IMR-90 (cell line): Measurements from ENCODE around the gene ZNF609. TPM values are rescaled to one million over a fixed set of nuclear protein-coding genes. Genes with fewer than 3 reads are reported as not detected.

ENCODE experiments used
- ATAC-seq: fragments of 200-7000 bp; cut with Tn5 transposase; 2 replicates; pipeline ENCODE4 v1.9.1; 2020; ENCODE audit warnings: low read depth, mild to moderate bottlenecking, moderate library complexity
- BruUV-seq: library from RNA; stranded (reverse); fragments of 400-500 nt; replicated peaks from 2 replicates; lab custom pipeline; 2021; lab: Mats Ljungman, UMichigan
- CTCF ChIA-PET: fragments of 300-600 bp; formaldehyde crosslinking; extraction: SDS; loops from one replicate; lab custom pipeline; 2021; ENCODE audit warnings: antibody characterized with exemption; lab: Yijun Ruan, JAX
- POLR2A ChIA-PET: fragments of 300-600 bp; sonication (Branson Sonifier 250); formaldehyde crosslinking; loops from one replicate; lab custom pipeline; 2022; ENCODE audit warnings: antibody characterized with exemption; ENCODE audit not compliant: unreplicated experiment; lab: Charles Lee
- DNase-seq: peaks from one replicate; pipeline ENCODE4 v3.0.0; 2013
- H2AFZ ChIP-seq: replicated peaks from 2 replicates; pipeline ENCODE3; 2013; ENCODE audit warnings: low read length, mild to moderate bottlenecking; ENCODE audit not compliant: poor library complexity
- H2AK5ac ChIP-seq: 2 replicates; pipeline ENCODE4 v1.6.1; 2013; ENCODE audit warnings: low read depth, low read length, inconsistent platforms
- H2AK9ac ChIP-seq: replicated peaks from 2 replicates; pipeline ENCODE3; 2013; ENCODE audit warnings: mild to moderate bottlenecking, low read depth, low read length, moderate library complexity; ENCODE audit not compliant: poor library complexity
- H2BK120ac ChIP-seq: 2 replicates; pipeline ENCODE4 v1.6.1; 2013; ENCODE audit warnings: low read depth, low read length, inconsistent platforms
- H2BK15ac ChIP-seq: 3 replicates; pipeline ENCODE4 v1.6.1; 2013; ENCODE audit warnings: low read depth, low read length, inconsistent platforms
- H2BK20ac ChIP-seq: 2 replicates; pipeline ENCODE4 v1.6.1; 2013; ENCODE audit warnings: low read depth, mild to moderate bottlenecking, inconsistent platforms, low read length, moderate library complexity
- H2BK5ac ChIP-seq: 2 replicates; pipeline ENCODE4 v1.6.1; 2013; ENCODE audit warnings: mild to moderate bottlenecking, low read depth, low read length, inconsistent platforms; ENCODE audit not compliant: poor library complexity, severe bottlenecking
- H3K14ac ChIP-seq: replicated peaks from 2 replicates; pipeline ENCODE4 v1.6.1; 2013; ENCODE audit warnings: low read depth, low read length, inconsistent platforms
- H3K18ac ChIP-seq: 2 replicates; pipeline ENCODE4 v1.6.1; 2013; ENCODE audit warnings: low read depth, low read length, control low read depth
- H3K23ac ChIP-seq: 2 replicates; pipeline ENCODE4 v1.6.1; 2013; ENCODE audit warnings: low read depth, low read length, inconsistent platforms
- H3K27ac ChIP-seq: 2 replicates; pipeline ENCODE4 v1.5.1; 2013; ENCODE audit warnings: mild to moderate bottlenecking, control low read depth, low read length; ENCODE audit not compliant: insufficient read depth
- H3K27me3 ChIP-seq: 2 replicates; pipeline ENCODE4 v1.6.1; 2013; ENCODE audit warnings: low read length; ENCODE audit not compliant: control insufficient read depth, insufficient read depth
- H3K36me3 ChIP-seq: 2 replicates; pipeline ENCODE4 v1.6.1; 2013; ENCODE audit warnings: low read length, mixed read lengths; ENCODE audit not compliant: control insufficient read depth, insufficient read depth
- H3K4ac ChIP-seq: 2 replicates; pipeline ENCODE4 v1.6.1; 2013; ENCODE audit warnings: low read depth, low read length, inconsistent platforms
- H3K4me1 ChIP-seq: 2 replicates; pipeline ENCODE4 v1.6.1; 2013; ENCODE audit warnings: low read length, mixed read lengths; ENCODE audit not compliant: control insufficient read depth, insufficient read depth
- H3K4me2 ChIP-seq: 2 replicates; pipeline ENCODE4 v1.6.1; 2013; ENCODE audit warnings: low read depth, mild to moderate bottlenecking, control low read depth, low read length, moderate library complexity
- H3K4me3 ChIP-seq: 2 replicates; pipeline ENCODE4 v1.5.1; 2013; ENCODE audit warnings: low read depth, mild to moderate bottlenecking, control low read depth, low read length, moderate library complexity; ENCODE audit not compliant: insufficient read depth
- H3K56ac ChIP-seq: 2 replicates; pipeline ENCODE4 v1.6.1; 2013; ENCODE audit warnings: low read length, inconsistent platforms; ENCODE audit not compliant: insufficient read depth; ENCODE audit errors: extremely low read depth
- H3K79me1 ChIP-seq, 2 experiments: 2 replicates each; pipeline ENCODE4 v1.6.1; 2013; ENCODE audit warnings: low read length in 2 of 2, inconsistent platforms in 1 of 2, low read depth in 1 of 2
- H3K9ac ChIP-seq: 2 replicates; pipeline ENCODE4 v1.6.1; 2013; ENCODE audit warnings: low read depth, low read length, control low read depth
- H3K9me1 ChIP-seq: 2 replicates; pipeline ENCODE4 v1.6.1; 2013; ENCODE audit warnings: low read length, inconsistent platforms; ENCODE audit not compliant: insufficient read depth
- H3K9me3 ChIP-seq: 2 replicates; pipeline ENCODE4 v1.6.1; 2013; ENCODE audit warnings: low read length; ENCODE audit not compliant: control insufficient read depth, insufficient read depth
- H4K20me1 ChIP-seq: 2 replicates; pipeline ENCODE4 v1.6.1; 2013; ENCODE audit warnings: low read length, inconsistent platforms; ENCODE audit not compliant: insufficient read depth
- H4K5ac ChIP-seq: 2 replicates; pipeline ENCODE4 v1.6.1; 2013; ENCODE audit warnings: mild to moderate bottlenecking, low read depth, low read length, control low read depth
- H4K8ac ChIP-seq, 2 experiments: 2 replicates each; pipeline ENCODE4 v1.6.1; 2013; ENCODE audit warnings: low read depth in 2 of 2, low read length in 2 of 2, control low read depth in 1 of 2, inconsistent platforms in 1 of 2
- H4K91ac ChIP-seq: 2 replicates; pipeline ENCODE4 v1.6.1; 2013; ENCODE audit warnings: low read depth, low read length, inconsistent platforms; ENCODE audit not compliant: insufficient read depth
- CEBPB ChIP-seq: IDR thresholded peaks from 2 replicates; pipeline ENCODE4 v1.6.1; 2012; ENCODE audit warnings: low read depth, low read length, improper control_type of control experiment
- CHD1 ChIP-seq: IDR thresholded peaks from 2 replicates; pipeline ENCODE4 v1.6.1; 2012; ENCODE audit warnings: low read depth, low read length, improper control_type of control experiment
- FOS ChIP-seq: fragments of 150-350 bp; IDR thresholded peaks from 2 replicates; pipeline ENCODE4 v1.6.1; 2016; ENCODE audit warnings: low read depth, low read length
- MXI1 ChIP-seq: IDR thresholded peaks from 2 replicates; pipeline ENCODE4 v1.6.1; 2012; ENCODE audit warnings: low read depth, mild to moderate bottlenecking, low read length, moderate library complexity, borderline replicate concordance
- NFE2L2 ChIP-seq: fragments of 150-350 bp; IDR thresholded peaks from 2 replicates; pipeline ENCODE4 v1.6.1; 2016; ENCODE audit warnings: low read depth, mild to moderate bottlenecking, low read length
- POLR2A ChIP-seq: IDR thresholded peaks from 2 replicates; pipeline ENCODE4 v1.6.1; 2012; ENCODE audit warnings: mild to moderate bottlenecking, low read depth, low read length
- RAD21 ChIP-seq: IDR thresholded peaks from 2 replicates; pipeline ENCODE4 v1.6.1; 2012; ENCODE audit warnings: low read length, improper control_type of control experiment
- RFX5 ChIP-seq: IDR thresholded peaks from 2 replicates; pipeline ENCODE4 v1.8.0; 2012; ENCODE audit warnings: low read depth, mild to moderate bottlenecking, low read length, moderate library complexity
- SMC3 ChIP-seq: fragments of 150-350 bp; IDR thresholded peaks from 2 replicates; pipeline ENCODE4 v1.6.1; 2016; ENCODE audit warnings: low read depth, mild to moderate bottlenecking, antibody characterized with exemption, low read length, moderate library complexity
- USF2 ChIP-seq: fragments of 150-350 bp; IDR thresholded peaks from 2 replicates; pipeline ENCODE4 v1.6.1; 2017; ENCODE audit warnings: mild to moderate bottlenecking, antibody characterized with exemption, low read length, low read depth
- WGBS, 2 experiments: methylation state at CpG; one replicate each; pipeline versions ENCODE4 v1.1.5 to v1.1.7; 2013; ENCODE audit warnings: missing lambda C conversion rate in 2 of 2; ENCODE audit not compliant: insufficient read length in 1 of 2; ENCODE audit errors: extremely low coverage in 2 of 2; 5-methylcytosine and 5-hydroxymethylcytosine counted together
- dilution Hi-C: fragments of 300-500 bp; cut with HindIII; formaldehyde crosslinking; loops from one replicate; pipeline ENCODE4 v1.14.3; 2018; ENCODE audit warnings: low sequenced_read_pairs; ENCODE audit not compliant: unreplicated experiment
- in situ Hi-C: fragments of 300-500 bp; cut with MboI; formaldehyde crosslinking; loops from 3 replicates; pipeline ENCODE4 v1.14.3; 2019; ENCODE audit warnings: low sequenced_read_pairs, inconsistent platforms, mixed read lengths
- intact Hi-C: fragments of 100-400 bp; cut with micrococcal nuclease; formaldehyde crosslinking; loops from 2 replicates; pipeline ENCODE4 v1.10.0; 2022
- polyA plus RNA-seq, 3 experiments: library from polyadenylated mRNA; depleted of rRNA; stranded (reverse); fragments of >200 nt; gene quantifications; 2 replicates each; pipeline ENCODE4 v1.2.3, GENCODE V29; 2012; ENCODE audit warnings: low replicate concordance in 1 of 3
- total RNA-seq: library from RNA; depleted of rRNA; stranded (reverse); fragments of >200 nt; gene quantifications from 2 replicates; pipeline ENCODE4 v1.2.3, GENCODE V29; 2012

The ZNF609 gene
- total and polyA plus RNA-seq, 2 of the 4 experiments (the other 2 are of a cell fraction), result 10.4 to 12.5 TPM

GRCh38 chr15:64438653-64439447, 21.5 kb upstream of the ZNF609 start (continued):
- no peak for TF ChIP-seq FOS

- no peak for DNase-seq
Observed at GRCh38 chr15:64441852-64442251, 18.5 kb upstream of the ZNF609 start.

More at GRCh38 chr15:64441852-64442251, 18.5 kb upstream of the ZNF609 start:
- no peaks in the 10 kb centered on the region for H4K20me1 ChIP-seq
- ChIA-PET POLR2A (no interaction called here), CTCF (no interaction called here)
- no peak overlapping the region for H2BK15ac ChIP-seq
- H3K9me3 ChIP-seq, result no peaks in the 10 kb centered on the region
- no peak overlapping the region for H3K4ac ChIP-seq
- H2BK5ac ChIP-seq, result no peak overlapping the region
- H4K8ac ChIP-seq, result no peak overlapping the region
- TF ChIP-seq SMC3 (no peak), USF2 (no peak), RFX5 (no peak), POLR2A (no peak), MXI1 (no peak), CHD1 (no peak), NFE2L2 (no peak), RAD21 (no peak), FOS (no peak), CEBPB (no peak)
- H4K5ac ChIP-seq, result no peak overlapping the region
- no peak overlapping the region for H3K23ac ChIP-seq
- H3K27me3 ChIP-seq, result no peaks in the 10 kb centered on the region
- peaks cover 8% of the 10 kb centered on the region for H3K4me1 ChIP-seq
- H3K36me3 ChIP-seq, result peaks cover 2% of the 10 kb centered on the region; the same call in 1 of the 2 replicates
- no peak overlapping the region for H3K56ac ChIP-seq
- in situ Hi-C loops, result no loop called here
- BruUV-seq, result no TSS peak
- H3K14ac ChIP-seq, result no peak overlapping the region
- peaks cover 5 to 28% of the 10 kb centered on the region in 2 experiments; a peak in 3 of 4 replicates for H3K79me1 ChIP-seq
- intact Hi-C loops, result no loop called here
- no peak overlapping the region for H3K4me3 ChIP-seq
- H2AK5ac ChIP-seq, result no peak overlapping the region
- H3K27ac ChIP-seq, result no peak overlapping the region
- H3K9me1 ChIP-seq, result peaks cover 6% of the 10 kb centered on the region; the same call in 1 of the 2 replicates
- H2BK20ac ChIP-seq, result no peak overlapping the region
- whole genome bisulfite sequencing, 2 experiments, result 100% methylated on average over 2 of the region's 3 CpGs; no CpG with 5 or more reads in 1 of the 2 experiments
- ATAC-seq, result no peak
- no peak overlapping the region for H3K9ac ChIP-seq
- H2AK9ac ChIP-seq, result no peak overlapping the region
- dilution Hi-C loops, result no loop called here
- H3K4me2 ChIP-seq, result no peak overlapping the region
- no peak overlapping the region for H2BK120ac ChIP-seq
- H2AFZ ChIP-seq, result no peak overlapping the region
- no peak overlapping the region for H4K91ac ChIP-seq
- no peak overlapping the region for H3K18ac ChIP-seq
